Posterior cingulate gyrus (tissue), 11 donors: Measurements from ENCODE around the gene CLCF1.

ENCODE experiments used
- DNase-seq, 10 donors: peaks; one replicate each; pipeline versions ENCODE4 v3.0.0 to v3.0.0-alpha.2; 2020 to 2021; ENCODE audit warnings: mixed read lengths in 3 of 10
- intact Hi-C: fragments of 100-400 bp; cut with DNase I; formaldehyde crosslinking; loops from one replicate; pipeline ENCODE4 v1.15.1; 2023

CLCF1 gene

DNA sequence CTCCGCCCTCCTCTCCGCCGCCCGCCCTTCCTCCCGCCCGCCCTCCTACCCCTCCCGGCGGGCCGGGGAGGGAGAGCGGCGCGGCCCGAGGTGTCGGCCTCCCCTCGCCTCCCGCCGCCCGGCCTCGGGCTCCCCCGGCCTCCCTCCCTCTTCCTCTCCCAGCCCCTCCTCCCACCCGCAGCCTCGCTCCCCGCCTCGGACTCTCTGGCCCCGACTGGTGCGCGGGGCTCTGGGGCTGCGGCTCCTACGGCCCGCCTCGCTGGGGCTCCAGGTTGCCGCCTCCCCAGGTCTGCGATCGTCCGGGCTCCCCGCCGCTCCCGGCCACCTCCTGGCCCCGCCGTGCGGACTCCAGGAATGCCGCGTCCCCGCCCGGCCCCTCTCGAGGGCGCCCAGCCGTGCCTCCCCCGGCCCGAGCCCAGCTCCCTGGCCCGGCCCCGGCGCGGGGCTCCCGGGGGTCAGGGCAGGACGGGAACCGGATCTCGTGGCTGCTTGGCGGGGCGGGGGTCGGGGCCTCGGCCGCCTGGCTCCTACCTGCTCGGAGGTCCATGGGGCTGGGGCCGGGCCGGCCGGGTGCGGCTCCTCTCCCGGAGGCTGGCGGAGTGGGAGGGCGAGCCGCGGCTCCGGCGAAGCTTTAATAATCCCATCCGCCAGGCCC, at the start of gene CLCF1:
CLCF1 (minus strand) TSS at position 606 of the 655 bp plus-strand sequence; CDS start at position 547, 59 bp downstream.
- intact Hi-C loops: no loop called here

DNA sequence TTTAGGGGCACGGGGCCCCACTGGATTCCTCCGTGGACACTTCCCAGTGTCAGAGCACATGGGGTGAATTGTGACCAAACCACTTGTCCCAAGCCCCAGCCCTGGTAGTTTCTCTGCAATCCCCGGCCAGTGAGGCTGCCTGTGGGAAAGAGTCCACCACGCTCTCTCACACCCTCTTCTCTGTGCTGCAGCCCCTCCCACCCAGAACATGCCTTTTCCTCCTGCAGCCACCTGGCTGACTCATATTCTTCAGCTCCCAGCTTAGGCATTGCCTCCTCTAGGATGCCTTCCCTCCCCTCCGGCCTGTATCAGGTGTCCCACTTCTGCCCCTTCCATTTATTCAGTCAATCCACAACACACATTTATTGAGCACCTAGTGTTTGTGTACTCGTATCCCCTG, 49.5 kb upstream of the CLCF1 start:
- no peak for DNase-seq
- intact Hi-C loops: no loop called here

More for the DNA sequence above, at the start of gene CLCF1:
- peak in 2 of 10 donors; percentile 53 to 86 for DNase-seq

DNA sequence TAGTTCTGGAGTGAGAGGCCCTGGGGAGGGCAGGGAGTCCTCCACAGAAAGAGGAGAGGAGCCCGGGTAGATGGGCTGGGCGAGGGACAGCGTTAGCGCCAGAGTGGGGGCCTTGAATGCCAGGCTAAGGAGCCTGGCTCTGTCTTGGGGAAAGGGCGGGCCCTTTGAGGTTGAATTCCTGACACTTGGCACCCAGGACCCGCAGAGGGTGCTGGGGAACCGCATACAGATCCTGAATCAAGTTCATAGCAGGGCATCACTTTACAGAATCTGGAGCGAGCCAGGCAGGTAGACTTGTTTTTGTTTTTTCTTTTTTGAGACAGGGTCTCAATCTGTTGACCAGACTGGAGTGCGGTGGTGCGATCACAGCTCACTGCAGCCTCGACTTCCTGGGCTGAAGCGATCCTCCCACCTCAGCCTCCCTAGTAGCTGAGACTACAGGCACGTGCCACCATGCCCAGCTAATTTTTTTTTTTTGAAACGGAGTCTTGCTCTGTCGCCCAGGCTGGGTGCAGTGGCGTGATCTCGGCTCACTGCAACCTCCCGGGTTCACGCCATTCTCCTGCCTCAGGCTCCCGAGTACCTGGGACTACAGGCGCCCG, 48.1 kb upstream of the CLCF1 start:
- intact Hi-C loops: no loop called here

DNA sequence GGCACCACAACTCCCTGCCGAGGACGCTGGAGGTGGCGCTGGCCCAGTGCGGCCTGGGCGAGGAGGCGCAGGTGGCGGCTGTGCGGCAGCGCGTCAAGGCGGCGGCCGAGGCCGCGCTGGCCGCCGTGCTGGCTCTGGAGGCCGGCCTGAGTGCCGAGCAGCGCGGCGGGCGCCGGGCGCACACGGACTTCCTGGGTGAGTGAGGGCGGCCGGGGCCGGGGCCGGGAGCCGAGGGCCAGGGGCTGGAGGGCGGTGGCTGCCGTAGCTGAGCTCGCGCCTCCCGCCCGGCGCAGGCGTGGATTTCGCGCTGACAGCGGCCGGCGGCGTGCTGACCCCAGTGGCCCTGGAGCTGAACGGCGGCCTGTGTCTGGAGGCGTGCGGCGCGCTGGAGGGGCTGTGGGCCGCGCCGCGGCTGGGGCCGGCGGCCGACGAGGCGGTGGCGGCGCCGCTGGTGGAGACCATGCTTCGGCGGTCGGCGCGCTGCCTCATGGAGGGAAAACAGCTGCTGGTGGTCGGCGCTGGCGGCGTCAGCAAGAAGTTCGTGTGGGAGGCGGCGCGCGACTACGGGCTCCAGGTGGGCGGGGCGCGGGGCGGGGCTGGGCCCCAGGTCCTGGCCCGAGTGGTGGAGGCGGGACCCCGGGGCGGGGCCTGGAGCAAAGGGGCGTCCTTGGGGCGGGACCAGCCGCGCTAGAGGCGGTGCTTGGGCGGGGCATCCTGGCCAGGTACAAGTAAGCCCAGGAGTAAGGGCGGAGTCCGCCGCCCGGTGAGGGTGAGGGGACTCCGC, 47.4 kb upstream of the CLCF1 start:
- DNase-seq: peak; percentile 84 to 99 (median 96)
- intact Hi-C loops: no loop called here

More for the DNA sequence above, 48.1 kb upstream of the CLCF1 start:
- DNase-seq: no peak

DNA sequence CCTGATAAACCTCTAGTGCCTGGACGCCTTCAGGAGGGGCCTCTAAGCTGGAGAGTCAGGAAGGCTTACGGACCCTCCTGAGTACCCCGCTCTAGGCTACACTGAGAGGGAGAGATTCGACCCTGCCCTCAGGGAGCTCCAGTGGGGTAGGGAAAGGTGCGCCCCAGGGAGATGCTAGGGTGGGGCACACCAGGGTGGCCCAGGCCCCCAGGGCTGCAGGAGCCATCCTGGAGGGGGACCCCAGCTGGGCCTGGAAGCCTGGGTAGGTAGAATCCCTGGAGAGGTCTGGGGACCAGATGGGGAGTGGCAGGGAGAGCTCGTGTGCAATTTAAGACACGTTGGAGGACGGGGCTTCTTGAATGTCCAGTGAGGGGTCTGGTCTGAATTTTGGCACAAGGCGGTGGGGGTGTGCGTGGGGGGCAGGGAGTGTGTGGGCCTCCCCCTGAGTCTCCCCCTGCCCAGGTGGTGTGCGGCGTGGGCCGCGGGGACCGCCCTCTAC, 46.8 kb upstream of the CLCF1 start:
- intact Hi-C loops: no loop called here
- peak in 1 of 10 donors; percentile 79 for DNase-seq

DNA sequence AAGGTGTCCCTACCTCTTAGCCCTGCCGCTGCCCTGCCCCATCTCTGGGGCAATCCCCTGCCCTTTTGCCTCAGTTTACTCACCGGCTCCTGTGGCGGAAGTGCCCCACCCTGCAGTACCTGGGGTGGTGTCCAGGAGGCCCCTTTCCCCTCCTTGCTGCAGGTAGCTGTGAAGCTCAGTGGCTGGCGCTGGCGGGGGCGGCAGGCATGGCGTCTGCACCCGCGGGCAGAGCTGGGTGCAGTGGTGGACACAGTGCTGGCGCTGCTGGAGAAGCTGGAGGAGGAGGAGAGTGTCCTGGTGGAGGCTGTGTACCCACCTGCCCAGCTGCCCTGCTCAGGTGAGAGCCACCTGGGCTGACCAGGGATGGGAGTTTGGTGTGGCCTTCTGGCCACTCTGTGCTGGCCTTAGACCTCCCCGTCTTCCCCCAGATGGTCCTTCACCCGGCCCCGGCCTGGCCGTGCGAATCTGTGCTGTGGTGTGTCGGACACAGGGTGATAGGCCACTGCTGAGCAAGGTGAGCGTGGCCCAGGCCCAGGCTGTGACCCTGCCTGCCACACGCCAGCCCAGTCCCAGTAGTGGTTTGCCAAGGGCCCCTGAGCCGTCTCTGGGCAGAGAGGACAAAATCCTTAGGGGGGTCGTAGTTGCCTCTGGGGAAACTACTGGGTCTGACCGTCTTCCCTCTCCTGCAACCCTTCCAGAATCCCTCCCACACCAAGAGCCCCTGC, 46.1 kb upstream of the CLCF1 start:
- intact Hi-C loops: no loop called here

DNA sequence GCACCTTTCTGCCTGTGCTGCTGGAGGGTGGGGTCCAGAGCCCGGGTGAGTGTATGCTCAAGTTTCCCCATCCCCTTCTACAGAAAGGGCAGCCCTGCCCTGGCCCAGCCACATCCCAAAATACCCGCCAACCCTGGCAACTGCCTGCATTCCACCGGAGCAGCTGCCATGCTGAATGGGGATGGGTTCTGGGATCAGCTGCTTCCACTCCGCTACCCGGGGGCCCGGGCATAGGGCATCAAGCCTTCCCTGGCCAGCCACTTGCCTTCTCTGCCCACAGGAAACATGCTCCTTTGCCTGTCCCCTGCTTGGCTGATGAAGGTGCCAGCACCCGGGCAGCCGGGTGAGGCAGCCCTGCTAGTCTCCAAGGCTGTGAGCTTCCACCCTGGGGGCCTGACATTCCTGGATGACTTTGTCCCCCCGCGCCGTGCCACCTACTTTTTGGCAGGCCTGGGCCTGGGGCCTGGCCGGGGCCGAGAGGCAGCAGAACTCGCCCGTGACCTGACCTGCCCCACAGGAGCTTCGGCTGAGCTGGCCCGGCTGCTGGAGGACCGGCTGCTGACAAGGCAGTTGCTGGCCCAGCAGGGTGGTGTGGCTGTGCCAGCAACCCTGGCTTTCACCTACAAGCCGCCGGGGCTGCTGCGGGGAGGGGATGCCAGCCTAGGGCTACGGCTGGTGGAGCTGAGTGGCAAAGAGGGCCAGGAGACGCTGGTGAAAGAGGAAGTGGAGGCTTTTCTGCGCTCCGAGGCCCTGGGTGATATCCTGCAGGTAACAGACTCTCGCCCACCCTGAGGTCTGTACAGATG, 45.3 kb upstream of the CLCF1 start:
- intact Hi-C loops: no loop called here
- DNase-seq: peak in 1 of 10 donors; percentile 85

More for the DNA sequence above, 46.1 kb upstream of the CLCF1 start:
- DNase-seq: peak in 1 of 10 donors; percentile 81

DNA sequence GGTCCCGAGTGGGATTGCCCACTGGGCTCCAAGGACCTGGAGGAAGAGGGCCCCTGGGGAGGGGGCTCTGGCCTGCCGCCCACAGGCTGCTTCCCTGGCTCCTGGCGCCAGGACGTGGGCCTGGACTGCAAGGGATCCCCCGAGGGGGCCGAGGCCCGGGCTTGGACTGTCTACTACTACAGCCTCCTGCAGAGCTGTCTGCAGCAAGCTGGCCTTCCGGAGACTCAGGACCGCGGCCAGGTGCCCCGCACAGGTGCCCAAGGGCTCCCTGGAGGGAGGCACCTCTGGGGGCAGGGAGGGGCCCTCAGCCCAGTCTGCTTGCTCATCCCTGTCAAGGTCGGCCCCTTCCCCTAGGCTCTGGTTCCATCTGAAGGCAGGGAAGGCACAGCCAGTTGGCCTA, 44.0 kb upstream of the CLCF1 start:
- intact Hi-C loops: no loop called here
- peak in 1 of 10 donors; percentile 82 for DNase-seq

DNA sequence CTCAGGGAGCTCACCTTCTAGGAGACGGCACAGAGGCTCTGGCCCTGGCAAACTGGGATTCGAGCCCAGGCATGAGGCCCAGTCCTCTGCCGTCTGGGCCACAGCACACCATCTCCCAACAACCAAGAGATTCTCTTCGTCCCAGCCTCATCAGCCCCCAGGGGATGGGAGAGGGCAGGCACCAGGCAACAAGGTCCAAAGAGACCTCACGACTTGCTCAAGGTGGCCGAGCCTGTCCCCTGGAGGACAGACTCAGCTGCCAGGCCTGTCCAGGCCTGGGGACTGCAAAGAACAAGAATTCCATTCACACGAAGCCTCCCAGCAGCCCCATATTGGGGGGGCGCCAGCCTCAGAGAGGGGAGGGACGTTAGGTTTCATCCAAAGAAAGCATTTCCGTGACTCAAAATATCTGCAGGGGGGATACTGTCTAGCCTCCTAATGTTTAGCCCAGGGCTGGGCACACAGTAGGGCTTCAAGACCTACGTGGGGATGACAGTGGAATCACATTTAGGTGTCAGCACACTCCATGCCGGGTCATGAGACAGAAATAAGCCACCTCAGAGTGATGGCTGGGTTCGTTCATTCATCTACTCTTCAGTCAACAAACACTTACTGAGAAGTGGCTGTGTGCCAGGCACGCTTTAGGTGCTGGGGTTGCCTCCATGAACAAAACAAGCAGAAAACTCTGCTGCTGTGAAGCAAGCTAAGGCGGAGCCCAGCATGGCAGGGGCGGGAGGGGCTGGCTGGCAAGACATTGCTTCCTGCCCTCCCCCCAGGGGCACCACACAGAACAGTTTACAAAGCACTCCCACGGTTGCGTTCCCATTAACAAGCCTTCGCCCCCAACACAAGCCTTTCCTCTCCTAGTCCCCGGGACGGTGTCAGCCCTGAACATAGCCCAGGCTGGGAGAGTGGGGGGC, 43.3 kb upstream of the CLCF1 start:
- intact Hi-C loops: no loop called here
- DNase-seq: peak in 1 of 10 donors; percentile 85

DNA sequence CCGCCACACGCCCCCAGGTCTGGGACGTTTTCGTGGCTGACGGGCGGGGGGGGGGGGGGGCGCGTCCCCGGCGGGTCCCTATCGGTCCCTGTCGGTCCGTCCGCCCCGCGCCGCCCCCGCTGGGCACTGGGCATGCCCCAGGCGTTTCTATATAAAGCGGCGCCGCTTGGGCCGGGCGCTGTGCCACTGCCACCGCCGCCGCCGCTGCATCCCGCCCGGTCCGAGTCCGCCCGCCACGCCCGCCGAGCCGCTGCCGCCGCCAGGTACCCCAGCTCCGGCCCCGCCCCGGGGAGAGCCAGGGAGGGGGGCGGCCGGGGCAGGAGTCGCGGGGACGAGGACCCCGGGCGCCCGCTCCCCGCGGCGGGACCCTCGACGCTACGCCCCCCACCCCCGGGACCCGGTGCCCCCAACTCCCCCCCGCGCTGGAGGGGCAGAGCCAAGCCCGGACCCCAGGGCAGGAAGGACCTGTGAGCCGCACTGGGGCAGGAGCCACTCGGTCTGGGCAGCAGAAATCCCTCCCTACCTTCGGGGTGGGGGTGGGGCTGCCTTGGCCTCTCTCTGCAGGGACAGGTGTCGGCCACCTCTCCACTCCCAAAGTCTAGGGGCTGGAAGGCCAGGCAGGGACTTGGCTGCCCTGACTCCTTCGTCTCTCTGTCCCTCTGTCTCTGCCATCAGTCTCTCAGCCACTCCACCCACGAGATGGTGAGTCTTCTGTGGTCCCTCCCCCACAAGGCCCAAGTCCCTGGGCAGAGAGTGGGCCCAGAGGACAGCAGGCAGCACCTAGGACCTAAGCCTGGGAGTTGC, 42.3 kb upstream of the CLCF1 start, which contains the start of gene CARNS1:
CARNS1 (plus strand) TSS at position 178 of the 804 bp plus-strand sequence; CDS start at position 700, 522 bp downstream.
- DNase-seq: peak in 8 of 10 donors; percentile 45 to 95 (median 69)
- intact Hi-C loops: no loop called here

DNA sequence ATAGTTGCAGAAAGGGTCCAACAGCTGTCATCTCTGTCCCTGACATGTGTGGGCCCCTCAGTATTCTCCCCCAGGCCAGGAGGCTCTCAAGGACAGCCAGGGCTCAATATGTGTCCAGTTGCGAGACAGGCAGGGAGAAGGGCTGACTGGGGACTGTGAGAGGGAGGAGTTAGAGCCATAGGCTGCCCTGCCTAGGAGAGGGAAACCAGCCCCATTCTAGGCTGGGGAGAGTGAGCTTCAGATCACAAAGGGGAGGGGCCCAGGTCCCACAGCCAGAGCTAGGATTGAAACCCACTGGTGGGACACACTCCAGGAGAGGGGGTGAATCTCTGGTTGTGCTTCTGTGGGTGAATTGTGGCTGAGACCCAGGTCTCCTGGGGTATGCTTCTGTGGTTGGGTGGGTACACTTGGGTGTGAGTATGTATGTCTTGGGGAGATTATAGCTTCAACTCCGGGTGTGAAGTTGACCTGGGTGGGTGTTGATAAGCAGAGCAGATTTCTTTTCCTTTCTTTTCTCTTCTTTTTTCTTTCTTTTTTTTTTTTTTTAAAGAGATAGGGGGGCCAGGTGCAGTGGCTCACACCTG, 40.0 kb upstream of the CLCF1 start:
- intact Hi-C loops: no loop called here
- DNase-seq: no peak

DNA sequence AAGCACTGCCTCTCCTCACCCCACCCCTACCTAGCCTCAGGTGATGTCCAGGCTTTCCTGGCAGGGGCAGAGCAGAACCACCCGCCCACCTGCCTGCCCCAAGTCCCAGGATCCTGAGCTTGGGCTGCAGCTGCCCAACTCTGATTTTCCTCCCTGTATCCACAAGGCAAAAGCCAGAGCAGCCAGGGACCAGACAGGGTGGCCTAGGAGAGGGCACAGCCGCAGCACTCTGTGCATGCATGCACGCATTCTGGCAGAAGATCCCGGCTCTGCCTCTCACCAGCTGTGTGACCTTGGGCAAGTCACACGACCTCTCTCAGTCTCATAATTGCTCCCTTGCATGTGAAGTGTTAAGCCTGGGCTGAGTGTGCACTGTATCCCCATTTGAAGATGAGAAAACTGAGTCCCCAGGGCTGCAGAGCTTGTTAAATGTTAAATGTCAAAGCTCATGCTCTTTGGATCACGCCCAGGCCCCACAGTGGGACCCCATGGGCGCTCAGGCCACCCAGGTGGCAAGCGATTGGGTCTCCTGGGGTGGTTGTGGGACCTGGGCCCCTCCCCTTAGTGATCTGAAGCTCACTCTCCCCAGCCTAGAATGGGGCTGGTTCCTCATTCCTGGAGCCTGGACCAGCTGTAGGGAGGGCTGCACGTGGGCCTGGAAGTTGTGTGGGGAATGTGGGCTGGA, 39.2 kb upstream of the CLCF1 start:
- intact Hi-C loops: no loop called here
- no peak for DNase-seq

DNA sequence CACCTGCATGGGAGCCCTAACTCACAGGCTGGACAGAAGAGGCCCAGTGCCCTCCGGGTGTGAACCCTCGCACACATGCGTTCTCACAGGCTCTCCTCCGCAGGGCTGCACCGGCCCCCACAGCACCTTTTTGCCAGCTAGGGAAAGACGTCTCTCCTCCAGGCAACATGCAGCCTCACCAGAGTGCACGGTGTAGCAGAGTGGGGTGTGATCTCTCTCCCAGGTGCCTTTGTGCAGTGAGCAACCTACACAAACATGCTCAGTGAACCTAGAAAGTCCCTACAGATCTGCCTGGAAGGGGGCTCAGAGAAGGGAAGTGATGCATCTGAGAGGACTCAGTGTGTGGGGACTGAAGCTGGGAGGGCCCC, 38.4 kb upstream of the CLCF1 start:
- intact Hi-C loops: no loop called here
- no peak for DNase-seq

DNA sequence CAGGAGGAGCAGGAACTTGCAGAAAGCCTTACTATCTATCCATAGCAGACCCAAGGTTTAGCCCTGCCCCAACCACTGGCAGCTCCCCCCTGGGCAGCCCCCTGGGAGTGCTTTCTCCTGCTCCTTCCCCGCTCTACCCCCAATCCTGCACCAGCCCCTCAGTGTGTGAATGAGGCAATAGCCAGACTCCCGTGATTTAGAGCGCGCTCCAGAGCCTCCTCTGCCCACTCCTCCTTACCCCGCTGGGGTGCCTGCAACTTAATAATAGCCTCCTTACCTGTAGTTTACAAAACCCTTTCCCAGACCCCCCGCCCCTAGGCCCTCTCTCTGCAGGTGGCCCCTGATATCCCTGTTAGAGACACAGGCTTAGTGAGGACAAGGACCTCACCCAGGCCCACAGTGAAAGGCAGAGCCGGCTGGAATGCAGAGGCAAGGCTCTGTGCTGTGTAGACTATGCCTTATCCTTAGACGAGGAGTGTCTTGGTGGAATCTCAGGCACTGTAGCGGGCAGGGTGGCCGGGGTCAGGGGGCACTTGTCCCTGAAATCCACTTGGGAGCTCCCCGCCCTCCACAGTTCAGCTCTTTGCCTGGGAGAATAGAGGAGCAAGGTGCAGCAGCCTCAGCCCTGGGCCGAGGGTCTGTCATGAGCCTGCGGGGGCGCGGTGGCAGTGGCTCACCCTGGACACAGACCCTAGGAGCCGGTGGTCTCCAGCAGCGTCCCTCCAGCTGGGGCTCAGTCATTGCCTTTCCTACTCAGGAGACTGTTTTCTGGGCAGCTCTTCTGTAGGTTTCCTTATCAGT, 37.8 kb upstream of the CLCF1 start:
- intact Hi-C loops: no loop called here

DNA sequence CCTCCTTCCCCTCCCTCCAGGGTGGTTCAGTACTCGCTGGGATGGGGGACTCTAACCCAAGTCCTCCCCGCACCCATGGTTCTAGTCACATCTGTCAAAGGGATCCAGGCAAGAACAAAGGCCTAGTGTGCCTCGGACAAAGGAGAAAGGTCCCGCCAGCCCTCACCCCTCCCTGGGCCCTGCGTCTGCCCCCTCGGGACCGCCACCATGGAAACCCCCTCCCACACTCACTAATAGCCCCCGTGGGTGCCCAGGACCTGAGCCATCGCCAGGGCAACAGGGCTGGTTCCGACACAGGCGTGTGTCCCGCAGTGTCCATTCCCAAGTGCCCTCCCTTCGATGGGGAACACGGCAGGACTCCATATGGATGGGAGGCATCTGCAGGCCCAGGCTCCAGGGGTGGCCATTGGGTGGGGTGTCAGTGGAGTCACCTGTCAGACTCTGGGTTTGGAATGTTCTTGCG, 37.0 kb upstream of the CLCF1 start:
- DNase-seq: peak in 9 of 10 donors; percentile 68 to 96 (median 82)
- intact Hi-C loops: no loop called here

More for the DNA sequence above, 37.8 kb upstream of the CLCF1 start:
- no peak for DNase-seq
